Kasumi-1 (cell line): ENCODE results near the gene SGO1.

ENCODE experiments used
- DNase-seq, 2 experiments: peaks; one replicate each; lab custom pipeline; 2025; lab: John Stamatoyannopoulos, UW

The SGO1 gene

GRCh38 chr3:20154928-20155327, 31.1 kb downstream of the SGO1 start:
- no peak for DNase-seq

- DNase-seq: no peak
Measured at GRCh38 chr3:20154078-20154477, 31.9 kb downstream of the SGO1 start.

- DNase-seq: no peak
Measured at GRCh38 chr3:20148466-20148865, 37.5 kb downstream of the SGO1 start.

GRCh38 chr3:20147361-20147760, 38.6 kb downstream of the SGO1 start:
- no peak for DNase-seq

GRCh38 chr3:20146301-20146700, 39.7 kb downstream of the SGO1 start:
- DNase-seq: no peak

GRCh38 chr3:20145874-20146273, 40.1 kb downstream of the SGO1 start:
- no peak for DNase-seq

GRCh38 chr3:20143519-20143918, 42.5 kb downstream of the SGO1 start:
- no peak for DNase-seq

GRCh38 chr3:20142517-20142916, 43.5 kb downstream of the SGO1 start:
- no peak for DNase-seq

GRCh38 chr3:20141851-20142250, 44.2 kb downstream of the SGO1 start:
- DNase-seq: no peak

- DNase-seq: no peak
Measured at GRCh38 chr3:20141316-20141715, 44.7 kb downstream of the SGO1 start.

- no peak for DNase-seq
Measured at GRCh38 chr3:20140881-20141280, 45.1 kb downstream of the SGO1 start.

- no peak for DNase-seq
Measured at GRCh38 chr3:20137647-20138046, 48.4 kb downstream of the SGO1 start.

- no peak for DNase-seq
Measured at GRCh38 chr3:20136231-20136630, 49.8 kb downstream of the SGO1 start.

- DNase-seq: no peak
Measured at GRCh38 chr3:20130106-20130505, 55.9 kb downstream of the SGO1 start.

- DNase-seq: no peak
Measured at GRCh38 chr3:20128358-20128757, 57.6 kb downstream of the SGO1 start.

GRCh38 chr3:20125897-20126296, 60.1 kb downstream of the SGO1 start:
- DNase-seq: peak; percentile 27 to 51

GRCh38 chr3:20125289-20125688, 60.7 kb downstream of the SGO1 start:
- no peak for DNase-seq

- no peak for DNase-seq
Measured at GRCh38 chr3:20123131-20123652, 62.8 kb downstream of the SGO1 start.

- DNase-seq: no peak
Measured at GRCh38 chr3:20121088-20121487, 64.9 kb downstream of the SGO1 start.
